22Rv1 (cell line): ENCODE measurements around the gene RAD23B.

Experiments used
- CTCF ChIP-seq: fragments of 450-650 bp; IDR thresholded peaks from 2 replicates; pipeline ENCODE4 v1.5.1; 2017; ENCODE audit warnings: mild to moderate bottlenecking
- ZFX ChIP-seq: fragments of 450-650 bp; IDR thresholded peaks from 2 replicates; pipeline ENCODE4 v1.6.1; 2017; ENCODE audit warnings: antibody characterized with exemption, borderline replicate concordance

GRCh38 chr9:107290619-107291018, 7.5 kb downstream of the RAD23B start:
- no peak for TF ChIP-seq CTCF
- no peak for TF ChIP-seq ZFX
